CD14-positive monocyte (primary cell): ENCODE data around the gene LLGL2. TPM values are rescaled to one million over a fixed set of nuclear protein-coding genes. Genes with fewer than 3 reads are reported as not detected.

ENCODE experiments used
- DNase-seq, 3 donors: peaks; one replicate each; pipeline ENCODE4 v3.0.0-alpha.2; 2011 to 2022
- H2AFZ ChIP-seq: 2 replicates; pipeline ENCODE4 v1.6.0; 2012; ENCODE audit warnings: mild to moderate bottlenecking, low read depth, low read length, inconsistent platforms; ENCODE audit not compliant: insufficient read depth, poor library complexity, severe bottlenecking
- H3K27ac ChIP-seq, 2 donors: 1 replicate in 1 of 2; 2 replicates in 1 of 2; pipeline ENCODE4 v1.5.1; 2012 to 2013; ENCODE audit warnings: low read length in 2 of 2, control low read depth in 1 of 2, inconsistent platforms in 1 of 2, low read depth in 1 of 2, mild to moderate bottlenecking in 1 of 2
- H3K27me3 ChIP-seq, 2 donors: one replicate each; pipeline versions ENCODE4 v1.6.0 to v1.6.1; 2011 to 2013; ENCODE audit warnings: low read length in 2 of 2; ENCODE audit not compliant: control insufficient read depth in 2 of 2, insufficient read depth in 2 of 2
- H3K36me3 ChIP-seq, 2 donors: replicated peaks in 1 of 2; 1 replicate in 1 of 2; 2 replicates in 1 of 2; pipeline versions ENCODE4 v1.5.1 to v1.6.1; 2012 to 2013; ENCODE audit warnings: low read length in 2 of 2, control low read depth in 1 of 2, inconsistent platforms in 1 of 2, mild to moderate bottlenecking in 1 of 2; ENCODE audit not compliant: insufficient read depth in 2 of 2, control insufficient read depth in 1 of 2
- H3K4me1 ChIP-seq, 2 donors: 1 replicate in 1 of 2; 2 replicates in 1 of 2; pipeline versions ENCODE4 v1.5.1 to v1.6.1; 2012 to 2013; ENCODE audit warnings: low read length in 2 of 2, control low read depth in 1 of 2, inconsistent platforms in 1 of 2, mild to moderate bottlenecking in 1 of 2, moderate library complexity in 1 of 2; ENCODE audit not compliant: insufficient read depth in 2 of 2, control insufficient read depth in 1 of 2
- H3K4me2 ChIP-seq: replicated peaks from 2 replicates; pipeline ENCODE3; 2012; ENCODE audit warnings: low read length, moderate library complexity, mild to moderate bottlenecking; ENCODE audit not compliant: poor library complexity, severe bottlenecking; ENCODE audit errors: extremely low read depth
- H3K4me3 ChIP-seq, 3 experiments: fragments of 200-600 bp in 1 of 3; sonication (generic) in 1 of 3; replicated peaks in 1 of 3; 1 replicate in 2 of 3; 2 replicates in 1 of 3; pipeline ENCODE4 v1.5.1; 2011 to 2013; ENCODE audit warnings: low read length in 3 of 3, mild to moderate bottlenecking in 3 of 3, control low read depth in 2 of 3, low read depth in 2 of 3, inconsistent platforms in 1 of 3, moderate library complexity in 1 of 3
- H3K79me2 ChIP-seq: 2 replicates; pipeline ENCODE4 v1.6.0; 2012; ENCODE audit warnings: mild to moderate bottlenecking, control low read depth, inconsistent platforms, low read length, moderate library complexity; ENCODE audit not compliant: insufficient read depth
- H3K9ac ChIP-seq: 2 replicates; pipeline ENCODE4 v1.6.0; 2017; ENCODE audit warnings: low read length, mild to moderate bottlenecking; ENCODE audit not compliant: insufficient read depth, poor library complexity, severe bottlenecking
- H3K9me3 ChIP-seq, 2 donors: replicated peaks in 1 of 2; 1 replicate in 1 of 2; 2 replicates in 1 of 2; pipeline versions ENCODE4 v1.5.1 to v1.6.1; 2012 to 2013; ENCODE audit warnings: low read length in 2 of 2, control low read depth in 1 of 2; ENCODE audit not compliant: control insufficient read depth in 1 of 2, insufficient read depth in 1 of 2
- H4K20me1 ChIP-seq: 2 replicates; pipeline ENCODE4 v1.6.0; 2012; ENCODE audit warnings: mild to moderate bottlenecking, low read length, control low read depth, moderate library complexity; ENCODE audit not compliant: insufficient read depth
- H3K27ac Mint-ChIP-seq, 7 donors: one replicate each; pipeline ENCODE4 v1.8.0; 2020; ENCODE audit warnings: mild to moderate bottlenecking in 7 of 7, mixed read lengths in 7 of 7, moderate library complexity in 6 of 7, inconsistent platforms in 2 of 7
- H3K27me3 Mint-ChIP-seq, 3 donors: one replicate each; pipeline ENCODE4 v1.8.0; 2021 to 2022; ENCODE audit warnings: low read depth in 3 of 3, mild to moderate bottlenecking in 3 of 3, mixed read lengths in 3 of 3, moderate library complexity in 3 of 3, inconsistent platforms in 1 of 3
- H3K36me3 Mint-ChIP-seq, 2 donors: one replicate each; pipeline ENCODE4 v1.8.0; 2020; ENCODE audit warnings: mixed read lengths in 2 of 2, inconsistent platforms in 1 of 2, mild to moderate bottlenecking in 1 of 2
- H3K4me1 Mint-ChIP-seq: one replicate; pipeline ENCODE4 v1.8.0; 2020; ENCODE audit warnings: mild to moderate bottlenecking, mixed read lengths
- H3K4me3 Mint-ChIP-seq, 2 donors: one replicate each; pipeline ENCODE4 v1.8.0; 2020; ENCODE audit warnings: mild to moderate bottlenecking in 2 of 2, mixed read lengths in 2 of 2, moderate library complexity in 1 of 2
- H3K9me3 Mint-ChIP-seq, 7 donors: one replicate each; pipeline ENCODE4 v1.8.0; 2020 to 2022; ENCODE audit warnings: mixed read lengths in 7 of 7, mild to moderate bottlenecking in 6 of 7, moderate library complexity in 6 of 7, inconsistent platforms in 2 of 7
- WGBS: methylation state at CpG from one replicate; pipeline ENCODE4 v1.1.5; 2013; ENCODE audit warnings: missing lambda C conversion rate; ENCODE audit not compliant: insufficient coverage; 5-methylcytosine and 5-hydroxymethylcytosine counted together
- intact Hi-C, 2 donors: fragments of 100-400 bp; cut with micrococcal nuclease; formaldehyde crosslinking; loops; one replicate each; pipeline versions ENCODE4 v1.15.0 to v1.15.1; 2023
- polyA plus RNA-seq, 3 donors: library from polyadenylated mRNA; depleted of rRNA in 1 of 3; unstranded in 2 of 3; stranded (reverse) in 1 of 3; fragments of 300-500 nt in 2 of 3; fragments of >200 nt in 1 of 3; fragmentation: Illumina TruSeq in 2 of 3; gene quantifications; 1 replicate in 2 of 3; 2 replicates in 1 of 3; pipeline ENCODE4 v1.2.3, GENCODE V29; 2012 to 2021
- TF ChIP-seq, protein P1 (sequence below): fragments of 200-600 bp; IDR thresholded peaks from one replicate; pipeline ENCODE4 v1.8.0; 2022; ENCODE audit warnings: antibody characterized with exemption, mild to moderate bottlenecking

The LLGL2 gene
- polyA plus RNA-seq, 3 donors, result 4.8 to 7.5 (median 5.5) TPM

- WGBS, result 93% methylated on average over 3 of the region's 10 CpGs
- Histone ChIP-seq H3K4me2 (no peak overlapping the region), H3K9ac (no peak overlapping the region), H3K36me3 (no peaks in the 10 kb centered on the region), H3K4me3 (no peak overlapping the region), H3K79me2 (no peaks in the 10 kb centered on the region), H3K27me3 (peaks cover 3 to 28% of the 10 kb centered on the region in 2 donors), H3K9me3 (no peaks in the 10 kb centered on the region), H3K4me1 (peaks cover 18 to 33% of the 10 kb centered on the region in 2 donors), H2AFZ (no peak overlapping the region), H4K20me1 (no peaks in the 10 kb centered on the region), H3K27ac (no peak overlapping the region)
- Mint-ChIP-seq H3K4me1 (peaks cover 12% of the 10 kb centered on the region), H3K9me3 (peaks cover 0 to 3% (median 0%) of the 10 kb centered on the region in 7 donors), H3K27ac (no peak overlapping the region), H3K36me3 (peaks cover 5 to 6% of the 10 kb centered on the region in 2 donors), H3K4me3 (no peak overlapping the region), H3K27me3 (peaks cover 10 to 37% (median 24%) of the 10 kb centered on the region in 3 donors)
- intact Hi-C loops, result no loop called here
- TF ChIP-seq, protein P1, sequence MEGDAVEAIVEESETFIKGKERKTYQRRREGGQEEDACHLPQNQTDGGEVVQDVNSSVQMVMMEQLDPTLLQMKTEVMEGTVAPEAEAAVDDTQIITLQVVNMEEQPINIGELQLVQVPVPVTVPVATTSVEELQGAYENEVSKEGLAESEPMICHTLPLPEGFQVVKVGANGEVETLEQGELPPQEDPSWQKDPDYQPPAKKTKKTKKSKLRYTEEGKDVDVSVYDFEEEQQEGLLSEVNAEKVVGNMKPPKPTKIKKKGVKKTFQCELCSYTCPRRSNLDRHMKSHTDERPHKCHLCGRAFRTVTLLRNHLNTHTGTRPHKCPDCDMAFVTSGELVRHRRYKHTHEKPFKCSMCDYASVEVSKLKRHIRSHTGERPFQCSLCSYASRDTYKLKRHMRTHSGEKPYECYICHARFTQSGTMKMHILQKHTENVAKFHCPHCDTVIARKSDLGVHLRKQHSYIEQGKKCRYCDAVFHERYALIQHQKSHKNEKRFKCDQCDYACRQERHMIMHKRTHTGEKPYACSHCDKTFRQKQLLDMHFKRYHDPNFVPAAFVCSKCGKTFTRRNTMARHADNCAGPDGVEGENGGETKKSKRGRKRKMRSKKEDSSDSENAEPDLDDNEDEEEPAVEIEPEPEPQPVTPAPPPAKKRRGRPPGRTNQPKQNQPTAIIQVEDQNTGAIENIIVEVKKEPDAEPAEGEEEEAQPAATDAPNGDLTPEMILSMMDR, result no peak
- no peak for DNase-seq
Observed at GRCh38 chr17:75512926-75513640, 12.4 kb upstream of the LLGL2 start.

DNA sequence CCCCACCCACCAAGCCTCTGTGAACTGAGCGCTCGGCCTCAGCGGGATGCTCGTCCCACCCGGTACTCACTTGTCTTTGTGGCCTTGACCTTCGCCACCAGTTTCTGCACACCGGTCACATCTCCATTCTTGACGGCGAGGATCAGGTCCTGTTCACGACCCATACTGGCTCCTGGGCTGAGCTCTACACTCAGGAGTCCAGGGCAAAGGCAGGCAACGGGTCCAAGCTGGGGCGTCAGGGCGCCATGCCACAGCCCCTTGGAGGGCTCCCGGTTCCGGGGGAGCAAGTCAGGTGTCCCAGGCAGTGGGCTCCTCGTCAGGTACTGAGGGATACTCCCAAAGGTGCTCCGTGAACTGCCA lies 11.9 kb upstream of the LLGL2 start:
- H3K79me2 ChIP-seq, result no peaks in the 10 kb centered on the region
- peaks cover 12 to 38% (median 24%) of the 10 kb centered on the region in 3 donors for H3K27me3 Mint-ChIP-seq
- peaks cover 18 to 38% of the 10 kb centered on the region in 2 donors for H3K4me1 ChIP-seq
- no peak for DNase-seq
- peaks cover 3 to 28% of the 10 kb centered on the region in 2 donors for H3K27me3 ChIP-seq
- H3K4me3 ChIP-seq, result no peak overlapping the region
- H3K27ac Mint-ChIP-seq, result peak overlapping the region in 1 of 7 donors; percentile 60
- H3K36me3 Mint-ChIP-seq, result peaks cover 6 to 9% of the 10 kb centered on the region in 2 donors
- H3K27ac ChIP-seq, result no peak overlapping the region
- intact Hi-C loops, result no loop called here
- H3K36me3 ChIP-seq, result no peaks in the 10 kb centered on the region
- H4K20me1 ChIP-seq, result no peaks in the 10 kb centered on the region
- H3K4me2 ChIP-seq, result no peak overlapping the region
- WGBS, result 97% methylated on average over 17 of the region's 17 CpGs
- H3K9me3 Mint-ChIP-seq, result peaks cover 0 to 3% (median 0%) of the 10 kb centered on the region in 7 donors
- no peaks in the 10 kb centered on the region for H3K9me3 ChIP-seq
- TF ChIP-seq, protein P1, result no peak
- H3K9ac ChIP-seq, result no peak overlapping the region
- H2AFZ ChIP-seq, result no peak overlapping the region
- no peak overlapping the region for H3K4me3 Mint-ChIP-seq
- peaks cover 18% of the 10 kb centered on the region for H3K4me1 Mint-ChIP-seq
